Astrocyte of the spinal cord (primary cell): ENCODE data around the gene CALN1.

Experiments
- DNase-seq: peaks from one replicate; pipeline ENCODE4 v3.0.0; 2011; ENCODE audit warnings: low read depth, low spot score
- H3K4me3 ChIP-seq: 2 replicates; pipeline ENCODE4 v1.5.1; 2011; ENCODE audit warnings: low read depth, mild to moderate bottlenecking, low read length, moderate library complexity
- CTCF ChIP-seq: IDR thresholded peaks from 2 replicates; pipeline ENCODE4 v1.5.1; 2012; ENCODE audit warnings: low read depth, mild to moderate bottlenecking, low read length, inconsistent platforms
- in situ Hi-C: cut with HindIII; loops from 2 replicates; pipeline ENCODE4 v1.10.0; 2017; ENCODE audit warnings: low sequenced_read_pairs

Gene CALN1

GRCh38 chr7:72182036-72182435 lies 230.1 kb downstream of the CALN1 start:
- no peak for TF ChIP-seq CTCF
- in situ Hi-C loops, result no loop called here
- no peak for DNase-seq
- H3K4me3 ChIP-seq, result no peak overlapping the region

DNA sequence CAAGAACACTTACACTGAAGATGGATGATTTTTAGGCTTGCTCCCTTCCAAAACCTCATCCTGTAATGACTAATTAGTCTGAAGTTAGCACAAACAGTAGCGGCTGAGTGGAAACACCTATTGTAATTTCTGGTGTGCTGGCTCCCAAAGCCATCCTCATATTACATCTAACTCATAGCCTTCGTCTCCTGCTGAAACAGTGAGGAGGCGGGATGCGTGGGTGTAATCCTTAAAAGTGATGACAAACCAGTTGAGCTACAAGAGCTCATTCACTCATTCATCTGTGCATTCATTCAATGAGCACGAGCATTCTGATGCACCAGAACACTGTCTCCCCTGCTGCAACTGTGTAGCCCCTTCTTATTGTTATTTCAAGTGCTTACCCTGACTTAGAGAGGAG lies 235.3 kb downstream of the CALN1 start:
- DNase-seq, result no peak
- no peak overlapping the region for H3K4me3 ChIP-seq
- TF ChIP-seq CTCF, result no peak
- in situ Hi-C loops, result no loop called here

- H3K4me3 ChIP-seq, result no peak overlapping the region
- in situ Hi-C loops, result no loop called here
- no peak for DNase-seq
- TF ChIP-seq CTCF, result no peak
Measured at GRCh38 chr7:72170475-72170874, 241.7 kb downstream of the CALN1 start.

DNA sequence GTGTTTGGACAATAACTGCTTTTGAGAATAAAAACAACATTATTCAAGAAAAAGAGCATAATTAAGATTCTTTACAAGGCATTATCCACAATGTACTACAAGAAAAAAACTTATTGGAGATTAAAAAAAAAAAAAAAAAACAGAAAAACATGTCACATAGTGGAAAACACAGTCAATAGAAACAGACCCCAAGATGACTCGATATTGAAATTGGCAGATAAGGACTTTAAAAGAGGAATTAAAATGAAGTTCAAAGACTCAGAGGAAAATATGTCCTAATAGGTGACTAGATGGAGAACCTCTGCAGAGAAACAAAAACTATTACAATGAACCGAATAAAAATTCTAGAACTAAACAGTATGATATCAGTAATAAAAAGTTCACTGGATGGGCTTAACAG lies 248.9 kb downstream of the CALN1 start:
- no peak for DNase-seq
- TF ChIP-seq CTCF, result no peak
- in situ Hi-C loops, result no loop called here
- no peak overlapping the region for H3K4me3 ChIP-seq

GRCh38 chr7:72161534-72161933 lies 250.6 kb downstream of the CALN1 start:
- no peak for DNase-seq
- TF ChIP-seq CTCF, result no peak
- H3K4me3 ChIP-seq, result no peak overlapping the region
- in situ Hi-C loops, result no loop called here

GRCh38 chr7:72159911-72160310 lies 252.2 kb downstream of the CALN1 start:
- no peak overlapping the region for H3K4me3 ChIP-seq
- TF ChIP-seq CTCF, result no peak
- no peak for DNase-seq
- in situ Hi-C loops, result no loop called here

GRCh38 chr7:72156671-72157070 lies 255.5 kb downstream of the CALN1 start:
- no peak for TF ChIP-seq CTCF
- no peak overlapping the region for H3K4me3 ChIP-seq
- DNase-seq, result no peak
- in situ Hi-C loops, result no loop called here
